GM23248 (cell line): ENCODE results near the gene LOXHD1. TPM values are rescaled to one million over a fixed set of nuclear protein-coding genes. Genes with fewer than 3 reads are reported as not detected.

Experiments
- DNase-seq: peaks from one replicate; pipeline ENCODE4 v3.0.0-alpha.2; 2015
- H2AFZ ChIP-seq: fragments of 200-600 bp; sonication (generic); 2 replicates; pipeline ENCODE4 v1.6.1; 2016; ENCODE audit warnings: antibody characterized with exemption
- H3F3A ChIP-seq: fragments of 200-600 bp; sonication (generic); 2 replicates; pipeline ENCODE4 v1.6.1; 2016; ENCODE audit warnings: mild to moderate bottlenecking, antibody characterized with exemption, mixed run types; ENCODE audit not compliant: insufficient read depth
- H3K27ac ChIP-seq: fragments of 200-600 bp; sonication (generic); 2 replicates; pipeline ENCODE4 v1.5.1; 2016; ENCODE audit warnings: mild to moderate bottlenecking
- H3K27me3 ChIP-seq: fragments of 200-600 bp; sonication (generic); replicated peaks from 2 replicates; pipeline ENCODE4 v1.6.1; 2016; ENCODE audit warnings: mild to moderate bottlenecking; ENCODE audit not compliant: insufficient read depth
- H3K36me3 ChIP-seq: fragments of 200-600 bp; sonication (generic); 2 replicates; pipeline ENCODE4 v1.6.1; 2016; ENCODE audit warnings: low read depth, mild to moderate bottlenecking
- H3K4me1 ChIP-seq: fragments of 200-600 bp; sonication (generic); 2 replicates; pipeline ENCODE4 v1.6.1; 2016; ENCODE audit warnings: mild to moderate bottlenecking; ENCODE audit not compliant: insufficient read depth
- H3K4me2 ChIP-seq: fragments of 200-600 bp; sonication (generic); one replicate; pipeline ENCODE4 v1.6.1; 2016; ENCODE audit warnings: mild to moderate bottlenecking; ENCODE audit not compliant: unreplicated experiment
- H3K4me3 ChIP-seq: fragments of 200-600 bp; sonication (generic); 2 replicates; pipeline ENCODE4 v1.5.1; 2016; ENCODE audit warnings: mild to moderate bottlenecking
- H3K79me2 ChIP-seq: fragments of 200-600 bp; sonication (generic); 2 replicates; pipeline ENCODE4 v1.6.1; 2016; ENCODE audit warnings: mild to moderate bottlenecking; ENCODE audit not compliant: insufficient read depth
- H3K9ac ChIP-seq: fragments of 200-600 bp; sonication (generic); 2 replicates; pipeline ENCODE4 v1.6.1; 2016; ENCODE audit warnings: mild to moderate bottlenecking
- H3K9me2 ChIP-seq: fragments of 200-600 bp; sonication (generic); 2 replicates; pipeline ENCODE4 v1.6.1; 2016; ENCODE audit warnings: mixed run types, mild to moderate bottlenecking, moderate library complexity; ENCODE audit not compliant: insufficient read depth
- H3K9me3 ChIP-seq: fragments of 200-600 bp; sonication (generic); one replicate; pipeline ENCODE4 v1.6.1; 2017; ENCODE audit warnings: low read depth
- H4K20me1 ChIP-seq: fragments of 200-600 bp; sonication (generic); 2 replicates; pipeline ENCODE4 v1.6.0; 2016; ENCODE audit not compliant: insufficient read depth
- EZH2 ChIP-seq: fragments of 200-600 bp; sonication (generic); IDR thresholded peaks from 2 replicates; pipeline ENCODE4 v1.6.1; 2018; ENCODE audit warnings: antibody characterized with exemption, mild to moderate bottlenecking; ENCODE audit not compliant: insufficient read depth, poor library complexity, severe bottlenecking
- EZH2phosphoT487 ChIP-seq: fragments of 200-600 bp; sonication (generic); IDR thresholded peaks from 2 replicates; pipeline ENCODE4 v1.6.1; 2018; ENCODE audit warnings: antibody characterized with exemption, moderate library complexity, mild to moderate bottlenecking, low read depth; ENCODE audit not compliant: insufficient read depth
- WGBS, 2 experiments: methylation state at CpG; one replicate each; pipeline ENCODE4 v1.1.6; 2015 to 2017; ENCODE audit warnings: low lambda C conversion rate in 2 of 2, low coverage in 1 of 2; ENCODE audit errors: missing lambda C conversion rate in 2 of 2; 5-methylcytosine and 5-hydroxymethylcytosine counted together
- in situ Hi-C: fragments of 300-500 bp; cut with MboI; formaldehyde crosslinking; loops from 2 replicates; pipeline ENCODE4 v1.15.0; 2020
- polyA plus RNA-seq: library from polyadenylated mRNA; unstranded; fragments of >200 nt; fragmentation: Nextera tagmentation; extraction: Ambion mirVana; gene quantifications from 2 replicates; pipeline ENCODE4 v1.2.1, GENCODE V29; 2016
- total RNA-seq: library from RNA; depleted of rRNA; stranded (reverse); fragments of >200 nt; shearing (Covaris generic); gene quantifications from 2 replicates; pipeline ENCODE4 v1.2.3, GENCODE V29; 2014

The LOXHD1 gene
- total and polyA plus RNA-seq, 2 experiments from 2014 or later, result not detected

DNA sequence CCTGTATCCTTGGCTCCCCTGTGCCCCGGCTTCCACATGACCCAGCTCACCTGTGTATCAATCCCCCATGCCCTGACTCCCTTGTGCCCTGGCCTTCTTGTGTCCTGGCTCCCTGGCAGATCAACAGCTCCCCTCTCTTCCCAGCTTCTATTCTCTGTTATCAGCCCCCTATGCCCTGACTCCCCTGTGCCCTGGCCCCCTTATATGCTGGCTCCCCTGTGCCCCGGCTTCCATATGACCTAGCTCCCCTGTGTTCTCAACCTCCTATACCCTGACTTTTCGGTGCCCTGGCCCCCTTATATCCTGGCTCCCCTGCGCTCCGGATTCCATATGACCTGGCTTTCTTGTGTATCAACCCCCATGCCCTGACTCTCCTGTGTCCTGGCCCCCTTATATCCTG is 209.2 kb downstream of the LOXHD1 start:
- in situ Hi-C loops, result no loop called here
- WGBS, 2 experiments, result 26 to 34% methylated on average over 5 of the region's 5 CpGs
- H3K27me3 ChIP-seq, result peaks cover 8% of the 10 kb centered on the region; the same call in 1 of the 2 replicates

GRCh38 chr18:46447323-46447722 is 209.7 kb downstream of the LOXHD1 start:
- Histone ChIP-seq H3K9me2 (no peaks in the 10 kb centered on the region), H4K20me1 (no peaks in the 10 kb centered on the region), H3K4me1 (no peaks in the 10 kb centered on the region), H3K4me3 (no peak overlapping the region), H2AFZ (no peak overlapping the region), H3F3A (no peaks in the 10 kb centered on the region), H3K27ac (no peak overlapping the region), H3K9me3 (peaks cover 3% of the 10 kb centered on the region), H3K79me2 (no peaks in the 10 kb centered on the region), H3K4me2 (no peak overlapping the region), H3K9ac (no peak overlapping the region), H3K36me3 (no peaks in the 10 kb centered on the region), H3K27me3 (peaks cover 8% of the 10 kb centered on the region; the same call in 1 of the 2 replicates)
- DNase-seq, result no peak
- TF ChIP-seq EZH2 (no peak), EZH2phosphoT487 (no peak)
- WGBS, 2 experiments, result 37 to 45% methylated on average over 4 of the region's 4 CpGs
- in situ Hi-C loops, result no loop called here

More for the DNA sequence above, 209.2 kb downstream of the LOXHD1 start:
- DNase-seq, result no peak
- Histone ChIP-seq H3K9ac (no peak overlapping the region), H3K9me2 (no peaks in the 10 kb centered on the region), H4K20me1 (no peaks in the 10 kb centered on the region), H3K36me3 (no peaks in the 10 kb centered on the region), H3F3A (no peaks in the 10 kb centered on the region), H3K4me2 (no peak overlapping the region), H2AFZ (no peak overlapping the region), H3K4me1 (no peaks in the 10 kb centered on the region), H3K9me3 (peaks cover 3% of the 10 kb centered on the region), H3K79me2 (no peaks in the 10 kb centered on the region), H3K4me3 (no peak overlapping the region), H3K27ac (no peak overlapping the region)
- TF ChIP-seq EZH2, result no peak
- TF ChIP-seq EZH2phosphoT487, result no peak

DNA sequence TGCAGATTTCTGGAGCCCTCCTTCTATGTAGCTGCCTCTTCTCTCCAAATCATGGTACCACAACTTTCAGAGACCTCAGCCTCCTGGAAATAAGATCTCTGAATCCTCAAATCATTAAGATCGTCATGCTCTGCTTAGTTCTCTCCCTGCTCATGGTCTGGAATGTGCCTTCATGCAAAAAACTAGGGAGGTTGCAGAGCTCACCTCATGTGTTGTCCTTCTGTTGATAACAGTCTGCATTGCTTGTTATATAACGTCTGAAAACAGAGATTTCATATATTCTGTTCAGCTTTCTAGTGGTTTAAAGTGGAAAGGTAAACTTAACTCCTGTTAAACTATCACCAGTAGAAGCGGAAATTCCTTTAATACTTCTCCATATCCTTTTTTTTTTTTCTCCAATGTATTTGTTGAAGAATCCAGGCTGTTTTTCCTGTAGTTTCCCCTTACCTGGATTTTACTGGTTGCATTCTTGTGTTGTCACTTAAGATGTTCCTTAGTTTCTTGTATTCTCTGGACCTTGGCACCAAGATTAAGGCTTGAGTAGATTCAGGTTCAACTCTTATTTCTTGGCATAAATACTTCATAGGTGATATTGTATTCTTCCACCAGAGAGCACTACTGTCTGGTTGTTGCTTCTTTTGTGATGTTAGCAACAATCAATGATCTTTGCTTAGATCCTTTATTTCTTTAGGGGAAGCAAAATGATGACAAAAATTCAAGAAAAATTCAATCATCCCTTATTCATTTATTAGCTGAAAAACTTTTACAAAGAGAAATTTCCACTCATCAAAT is 211.3 kb downstream of the LOXHD1 start:
- Histone ChIP-seq H3K4me1 (no peaks in the 10 kb centered on the region), H3K9me2 (no peaks in the 10 kb centered on the region), H4K20me1 (no peaks in the 10 kb centered on the region), H3K27me3 (peaks cover 8% of the 10 kb centered on the region; the same call in 1 of the 2 replicates), H3F3A (no peaks in the 10 kb centered on the region), H3K9me3 (no peaks in the 10 kb centered on the region), H2AFZ (no peak overlapping the region), H3K36me3 (no peaks in the 10 kb centered on the region), H3K4me3 (no peak overlapping the region), H3K79me2 (no peaks in the 10 kb centered on the region), H3K4me2 (no peak overlapping the region), H3K9ac (no peak overlapping the region), H3K27ac (no peak overlapping the region)
- no peak for TF ChIP-seq EZH2phosphoT487
- no peak for TF ChIP-seq EZH2
- in situ Hi-C loops, result no loop called here
- no peak for DNase-seq
- 21 to 25% methylated on average over 3 of the region's 3 CpGs for WGBS, 2 experiments

GRCh38 chr18:46439037-46439436 is 218.0 kb downstream of the LOXHD1 start:
- Histone ChIP-seq H3F3A (no peaks in the 10 kb centered on the region), H2AFZ (no peak overlapping the region), H3K27ac (no peak overlapping the region), H3K9ac (no peak overlapping the region), H4K20me1 (no peaks in the 10 kb centered on the region), H3K9me3 (no peaks in the 10 kb centered on the region), H3K27me3 (no peaks in the 10 kb centered on the region), H3K4me1 (no peaks in the 10 kb centered on the region), H3K4me3 (no peak overlapping the region), H3K9me2 (no peaks in the 10 kb centered on the region), H3K4me2 (no peak overlapping the region), H3K79me2 (no peaks in the 10 kb centered on the region), H3K36me3 (no peaks in the 10 kb centered on the region)
- no peak for DNase-seq
- 35 to 38% methylated on average over 4 of the region's 4 CpGs for WGBS, 2 experiments
- in situ Hi-C loops, result no loop called here
- no peak for TF ChIP-seq EZH2phosphoT487
- TF ChIP-seq EZH2, result no peak
